ENCODE measurements around the gene DRC3. TPM values are rescaled to one million over a fixed set of nuclear protein-coding genes. Genes with fewer than 3 reads are reported as not detected.
"Not testable (repeated sequence)": the region's sequence is repeated elsewhere in the genome, so short reads cannot be mapped to it uniquely, and the experiment has no call there.

Gene DRC3
- total RNA-seq, 3 donors from 2014 or later = 1.0 to 3.3 (median 1.4) TPM

- Histone ChIP-seq H3K9me3 (no peaks in the 10 kb centered on the region), H3K36me3 (ENCODE audit: low read depth) (no peaks in the 10 kb centered on the region), H3K4me1 (ENCODE audit: low read depth) (no peaks in the 10 kb centered on the region), H3K4me3 (no peak overlapping the region)
- no peak for DNase-seq
- no peak for ATAC-seq
- intact Hi-C loops (cut with DNase I, micrococcal nuclease) = loop anchor here in 1 of 2 donors (10.0 kb wide), 1 partner anchor 45 kb away; the partner anchor contains the start of genes ATPAF2 and GID4
- TF ChIP-seq CTCF (IDR thresholded peaks at IDR 0.05) = no peak
Observed at GRCh38 chr17:17989618-17990017, 17.0 kb downstream of the DRC3 start.

- Histone ChIP-seq H3K36me3 (ENCODE audit: low read depth) (no peaks in the 10 kb centered on the region), H3K9me3 (no peaks in the 10 kb centered on the region), H3K4me3 (no peak overlapping the region), H3K4me1 (ENCODE audit: low read depth) (no peaks in the 10 kb centered on the region)
- no peak for ATAC-seq
- DNase-seq = no peak
- no peak for TF ChIP-seq CTCF (IDR thresholded peaks at IDR 0.05)
- intact Hi-C loops (cut with DNase I, micrococcal nuclease) = no loop called here
Observed at GRCh38 chr17:17990282-17990681, 17.6 kb downstream of the DRC3 start.

- no peak for TF ChIP-seq CTCF (IDR thresholded peaks at IDR 0.05)
- no peaks in the 10 kb centered on the region for H3K4me1 ChIP-seq (ENCODE audit: low read depth)
- H3K36me3 ChIP-seq (ENCODE audit: low read depth) = no peaks in the 10 kb centered on the region
- intact Hi-C loops (cut with DNase I, micrococcal nuclease) = no loop called here
- DNase-seq = no peak
- H3K9me3 ChIP-seq = no peaks in the 10 kb centered on the region
- ATAC-seq = no peak
- H3K4me3 ChIP-seq = no peak overlapping the region
Observed at GRCh38 chr17:17993366-17993765, 20.7 kb downstream of the DRC3 start.

- intact Hi-C loops (cut with DNase I, micrococcal nuclease) = no loop called here
- no peak for ATAC-seq
- H3K9me3 ChIP-seq = no peaks in the 10 kb centered on the region
- H3K4me1 ChIP-seq (ENCODE audit: low read depth) = no peaks in the 10 kb centered on the region
- H3K36me3 ChIP-seq (ENCODE audit: low read depth) = no peaks in the 10 kb centered on the region
- no peak for TF ChIP-seq CTCF (IDR thresholded peaks at IDR 0.05)
- DNase-seq = no peak
- H3K4me3 ChIP-seq = no peak overlapping the region
Observed at GRCh38 chr17:17993852-17994251, 21.2 kb downstream of the DRC3 start.

GRCh38 chr17:17994271-17995069 lies 21.8 kb downstream of the DRC3 start:
- no peak for TF ChIP-seq CTCF (IDR thresholded peaks at IDR 0.05)
- peak; percentile 12 for ATAC-seq
- intact Hi-C loops (cut with DNase I, micrococcal nuclease) = no loop called here
- Histone ChIP-seq H3K9me3 (no peaks in the 10 kb centered on the region), H3K4me3 (no peak overlapping the region), H3K36me3 (ENCODE audit: low read depth) (no peaks in the 10 kb centered on the region), H3K4me1 (ENCODE audit: low read depth) (no peaks in the 10 kb centered on the region)
- DNase-seq = no peak

- H3K4me3 ChIP-seq; intact Hi-C loops (cut with DNase I, micrococcal nuclease); H3K9me3 ChIP-seq; ATAC-seq; H3K36me3 ChIP-seq (ENCODE audit: low read depth); H3K4me1 ChIP-seq (ENCODE audit: low read depth); DNase-seq: not testable (repeated sequence)
Observed at GRCh38 chr17:17995887-17996286, 23.2 kb downstream of the DRC3 start.

Measured in mucosa of descending colon (tissue), 3 donors.